NCI-H446 (cell line): ENCODE results near the gene SEMA5B.
A peak's percentile ranks its signal among the peaks of the same experiment; 100 is the strongest.

Source experiments
- DNase-seq, 2 experiments: peaks; one replicate each; lab custom pipeline; 2025; lab: John Stamatoyannopoulos, UW

Gene SEMA5B

DNA sequence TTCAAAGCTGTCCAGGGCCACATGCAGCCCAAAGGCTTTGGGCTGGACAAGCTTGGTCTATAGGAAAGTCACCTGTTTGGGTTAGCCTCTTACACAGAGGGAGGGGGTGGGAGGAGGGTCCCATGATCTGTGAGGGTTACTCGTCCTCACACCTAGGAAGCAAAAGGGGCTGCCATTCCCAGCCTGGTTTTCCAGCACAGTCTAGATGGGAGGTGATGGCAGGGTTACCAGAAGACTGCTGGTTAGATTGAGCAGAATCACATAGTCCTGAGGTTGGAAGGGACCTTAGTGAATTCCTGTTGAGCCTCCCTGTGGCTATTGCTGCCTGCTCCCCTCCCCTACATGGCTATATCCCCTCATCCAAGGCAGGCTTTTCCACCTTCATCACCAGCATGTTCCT is 101.8 kb downstream of the SEMA5B start:
- DNase-seq = no peak

DNA sequence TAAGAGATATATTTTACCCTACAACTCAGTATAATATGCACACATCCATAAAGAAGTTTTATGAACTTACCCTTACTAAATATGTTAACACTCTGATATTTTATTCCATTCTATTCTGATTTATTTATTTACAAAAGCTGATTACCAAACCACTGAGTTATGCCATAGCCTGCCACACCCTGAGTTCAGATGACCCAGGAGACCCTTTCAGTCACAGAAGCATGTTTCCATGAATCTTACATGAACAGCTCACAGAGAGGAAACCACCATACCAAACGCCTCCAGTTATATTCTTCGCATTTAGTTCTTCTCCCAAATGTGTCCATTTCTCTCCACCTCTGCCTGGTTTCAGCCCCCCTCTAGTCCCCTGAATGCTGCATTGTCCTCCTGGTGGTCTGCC is 103.5 kb downstream of the SEMA5B start:
- no peak for DNase-seq

DNA sequence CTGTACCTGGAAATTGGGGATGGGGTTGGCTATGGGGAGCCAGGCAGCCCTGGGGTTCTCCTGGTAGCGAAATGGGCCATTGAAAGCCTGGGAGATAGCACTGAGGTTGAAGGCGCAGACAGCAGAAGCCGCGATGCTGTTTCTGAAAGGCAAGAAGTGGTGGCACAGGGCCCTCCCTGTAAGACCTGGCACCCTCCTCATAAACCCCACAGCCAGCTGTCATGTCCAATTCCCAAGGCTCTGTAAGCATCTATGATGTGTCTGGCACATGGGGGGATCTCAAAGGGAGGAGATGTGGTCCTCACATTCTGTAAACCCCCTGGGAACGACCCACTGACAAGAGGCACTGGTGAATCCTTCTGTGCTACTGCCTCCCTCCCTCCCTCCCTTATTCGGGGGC is 104.0 kb downstream of the SEMA5B start:
- DNase-seq = peak in 1 of 2 experiments; percentile 19

GRCh38 chr3:122921791-122922651 is 105.5 kb downstream of the SEMA5B start:
- DNase-seq = no peak

GRCh38 chr3:122920986-122921385 is 106.6 kb downstream of the SEMA5B start:
- peak in 1 of 2 experiments; percentile 42 for DNase-seq

DNA sequence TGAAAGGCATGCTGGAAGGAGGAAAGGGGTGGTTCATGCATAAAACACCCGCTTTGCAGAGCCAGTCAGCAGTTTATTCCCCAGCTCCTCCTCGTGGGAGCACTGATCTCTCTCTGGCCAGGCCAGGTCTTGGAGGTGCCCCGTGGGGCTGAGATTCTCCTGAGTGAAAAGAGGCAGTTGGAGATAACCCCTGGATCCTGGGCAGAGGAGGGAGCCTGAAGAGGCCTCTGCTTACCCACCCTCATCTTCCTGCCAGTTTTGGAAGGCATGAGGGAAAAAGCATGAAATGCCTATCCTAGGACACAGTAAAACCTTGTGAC is 108.3 kb downstream of the SEMA5B start:
- no peak for DNase-seq

DNA sequence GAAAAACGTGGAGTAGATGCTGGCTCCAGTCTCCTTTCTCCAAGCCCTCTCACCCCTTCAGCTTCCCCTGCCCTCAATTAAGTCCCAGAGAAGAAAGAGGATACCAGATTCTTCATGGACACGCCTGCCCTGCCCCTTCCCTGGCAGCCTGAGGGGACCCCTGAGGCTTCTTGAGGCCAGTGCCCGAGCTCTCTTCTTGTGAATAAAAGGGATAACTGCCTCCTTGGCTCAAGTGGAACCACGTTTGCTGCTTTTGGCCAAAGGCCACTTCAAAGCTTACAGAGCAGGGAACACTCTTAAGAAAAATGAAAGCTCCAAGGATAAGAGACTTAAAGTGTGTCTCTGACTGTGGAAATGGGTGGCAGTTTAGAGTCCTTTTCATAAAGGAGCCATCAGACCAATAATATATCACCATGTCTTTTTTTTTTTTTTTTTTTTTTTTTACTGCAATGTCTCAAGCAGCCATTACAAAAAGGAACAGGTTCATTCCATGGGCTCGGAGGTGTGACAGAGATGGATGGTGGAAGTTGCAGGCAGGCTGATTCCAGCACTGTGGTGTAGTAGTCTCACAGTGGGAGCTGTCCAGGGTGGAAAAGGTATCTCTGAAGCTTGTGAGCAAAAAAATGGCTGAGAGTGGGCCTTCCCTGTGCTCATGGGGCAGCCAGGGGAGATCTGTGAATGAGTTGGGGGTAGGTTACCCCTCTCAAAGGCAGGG is 108.8 kb downstream of the SEMA5B start:
- DNase-seq = no peak

GRCh38 chr3:122917412-122917811 is 110.2 kb downstream of the SEMA5B start:
- no peak for DNase-seq

- DNase-seq = no peak
Measured at GRCh38 chr3:122916580-122916979, 111.0 kb downstream of the SEMA5B start.

DNA sequence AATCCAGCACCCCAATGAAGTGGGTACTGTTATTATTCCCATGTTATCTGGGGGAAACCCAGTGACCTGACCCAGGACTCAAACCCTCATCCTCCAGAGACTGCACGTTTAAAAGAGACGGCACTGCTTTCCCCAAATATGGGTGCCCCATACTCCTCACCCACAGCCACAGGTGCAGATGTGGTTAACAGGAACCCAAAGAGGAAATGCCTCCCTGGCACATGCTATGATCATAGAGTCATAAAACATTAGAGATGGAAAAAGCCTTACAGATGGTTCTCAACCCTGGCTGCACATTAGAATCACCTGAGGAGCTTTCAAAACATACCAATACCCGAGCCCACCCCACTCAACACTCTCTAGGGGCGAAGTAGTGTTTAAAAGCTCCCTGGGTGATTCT is 111.5 kb downstream of the SEMA5B start:
- DNase-seq = no peak

DNA sequence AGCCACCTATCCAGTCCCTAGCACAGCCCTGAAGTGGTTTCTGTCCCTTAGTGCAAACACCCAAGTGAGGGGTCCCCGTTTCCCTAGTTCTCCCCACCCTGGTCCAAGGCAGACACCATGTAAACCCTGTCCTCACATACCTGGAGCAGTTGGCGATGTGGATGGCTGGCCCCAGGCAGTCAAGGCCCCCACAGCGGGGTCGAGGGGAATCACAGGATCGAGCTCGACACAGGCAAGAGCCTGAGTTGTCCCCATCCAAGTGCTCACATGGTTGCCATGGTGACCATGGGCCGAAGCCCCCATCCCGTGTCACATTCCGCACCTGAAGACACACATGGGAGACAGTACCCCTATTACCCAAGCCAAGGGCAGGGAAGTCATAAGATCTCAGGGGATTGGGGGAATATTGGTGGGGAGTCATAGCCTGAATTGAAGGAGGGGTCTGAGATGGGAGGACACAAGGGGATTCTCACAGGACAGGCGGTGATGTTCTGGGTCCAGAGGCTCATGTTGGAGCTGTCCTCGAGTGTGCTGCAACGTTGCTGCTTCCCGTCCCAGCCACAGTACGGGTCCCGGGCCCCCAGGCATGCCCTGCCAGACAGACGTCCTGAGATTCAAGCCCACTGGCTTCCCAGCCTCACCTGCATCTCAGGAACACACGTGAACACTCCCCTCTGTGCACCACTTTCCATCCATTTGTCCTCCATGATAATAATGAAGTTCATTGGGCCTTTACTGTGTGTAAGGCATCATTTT is 112.1 kb downstream of the SEMA5B start:
- no peak for DNase-seq

DNA sequence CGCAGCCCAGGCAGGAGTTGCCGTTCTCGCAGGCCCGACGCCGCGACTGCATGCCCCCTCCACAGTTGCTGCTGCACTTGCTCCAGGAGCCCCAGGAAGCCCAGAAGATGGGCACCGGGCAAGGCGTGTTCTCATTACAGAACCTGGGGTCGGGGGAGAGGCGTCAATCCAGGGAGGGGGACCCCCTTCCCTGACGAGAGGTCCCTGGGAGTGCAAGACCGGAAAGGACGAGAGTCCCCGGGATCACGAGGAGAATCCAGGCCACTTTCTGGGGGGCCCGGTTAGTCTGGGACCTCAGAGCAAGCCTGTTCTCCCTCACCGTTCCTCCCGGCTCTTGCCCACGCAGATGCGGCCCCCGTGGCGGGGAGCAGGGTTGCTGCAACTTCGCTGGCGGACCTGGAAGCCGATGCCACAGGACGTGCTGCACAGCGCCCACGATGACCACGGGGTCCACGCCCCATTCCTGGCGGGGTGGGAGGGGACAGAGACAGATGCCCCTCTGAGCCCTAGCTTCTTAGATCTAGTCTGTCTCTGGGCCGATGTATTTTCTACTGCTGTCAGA is 113.9 kb downstream of the SEMA5B start:
- DNase-seq = no peak

DNA sequence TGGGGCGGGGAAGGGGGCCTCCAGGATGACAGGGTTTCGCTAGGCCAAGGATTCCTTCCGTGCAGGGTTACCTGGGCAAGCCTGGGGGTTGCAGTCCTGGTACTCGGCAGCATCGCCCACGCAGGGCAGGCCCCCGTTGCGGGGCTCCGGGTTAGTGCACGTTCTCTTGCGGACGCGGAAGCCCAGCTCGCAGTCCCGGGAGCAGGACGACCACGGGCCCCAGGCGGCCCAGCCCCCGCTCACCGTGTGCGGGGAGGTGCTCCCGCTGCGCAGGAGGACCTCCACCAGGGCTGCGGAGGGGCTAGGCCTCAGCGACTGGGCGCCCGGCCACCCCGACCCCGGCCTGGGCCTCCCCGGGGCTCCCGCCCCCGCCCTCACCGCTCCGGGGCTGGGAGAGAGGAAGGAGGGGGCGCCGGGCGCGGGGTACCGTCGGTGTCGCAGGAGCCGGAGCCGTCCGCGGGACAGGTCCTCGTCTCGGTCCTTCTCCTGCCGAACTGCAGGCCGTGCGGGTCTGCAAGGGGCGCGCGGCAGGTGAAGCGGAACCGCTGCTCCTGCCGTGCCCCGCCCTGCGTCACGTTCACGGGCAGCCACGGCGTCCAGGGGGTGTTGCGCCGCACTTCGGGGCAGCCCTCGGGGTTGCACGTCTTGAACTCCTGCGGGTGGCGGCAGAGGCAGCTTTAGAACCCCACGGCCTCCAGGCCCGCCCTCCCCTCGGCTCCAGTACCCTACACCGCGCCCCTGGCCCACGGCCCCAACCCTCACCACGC is 114.6 kb downstream of the SEMA5B start:
- no peak for DNase-seq

GRCh38 chr3:122911901-122912300 is 115.7 kb downstream of the SEMA5B start:
- no peak for DNase-seq

- no peak for DNase-seq
Measured at GRCh38 chr3:122908251-122908650, 119.3 kb downstream of the SEMA5B start.

DNA sequence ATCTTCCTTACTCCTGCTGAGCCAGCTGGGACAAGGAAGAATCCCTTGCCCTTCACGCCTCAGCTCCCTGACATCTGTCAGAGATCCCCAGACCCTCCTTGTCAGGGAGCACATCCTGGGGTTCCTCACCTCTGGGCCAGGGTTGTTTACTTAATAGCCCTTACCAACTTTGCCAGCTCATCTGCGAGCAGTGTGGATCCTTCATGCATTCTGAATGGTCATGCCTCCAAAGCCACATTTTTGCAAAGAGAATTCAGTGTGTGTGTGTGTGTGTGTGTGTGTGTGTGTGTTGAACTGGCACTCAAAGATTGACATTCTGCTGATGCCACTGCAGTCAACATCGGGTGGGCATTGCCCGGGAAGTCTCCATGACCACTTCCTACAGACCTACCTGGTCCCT is 120.1 kb downstream of the SEMA5B start:
- DNase-seq = no peak

- DNase-seq = no peak
Measured at GRCh38 chr3:122903171-122903570, 124.4 kb downstream of the SEMA5B start.

GRCh38 chr3:122902326-122902725 is 125.2 kb downstream of the SEMA5B start:
- no peak for DNase-seq

- no peak for DNase-seq
Measured at GRCh38 chr3:122898298-122898697, 129.3 kb downstream of the SEMA5B start.

GRCh38 chr3:122893754-122894668 is 133.6 kb downstream of the SEMA5B start:
- DNase-seq = no peak

- DNase-seq = no peak
Measured at GRCh38 chr3:122893282-122893681, 134.3 kb downstream of the SEMA5B start.
